Effector memory CD8-positive, alpha-beta T cell (primary cell): Measurements from ENCODE around the gene CHRNG.

Experiments
- ATAC-seq: fragments of 150-1000 bp; cut with Tn5 transposase; replicated peaks from 2 replicates; pipeline ENCODE4 v1.10.0; 2021; ENCODE audit warnings: mild to moderate bottlenecking, moderate library complexity
- DNase-seq, 3 experiments: peaks; one replicate each; pipeline ENCODE4 v3.0.0; 2021
- H3K27ac Mint-ChIP-seq, 2 donors: one replicate each; pipeline ENCODE4 v1.8.0; 2022; ENCODE audit warnings: mild to moderate bottlenecking in 2 of 2, mixed read lengths in 2 of 2, moderate library complexity in 2 of 2
- H3K27me3 Mint-ChIP-seq, 2 donors: one replicate each; pipeline ENCODE4 v1.8.0; 2022; ENCODE audit warnings: mixed read lengths in 2 of 2
- H3K36me3 Mint-ChIP-seq: one replicate; pipeline ENCODE4 v1.8.0; 2022; ENCODE audit warnings: mild to moderate bottlenecking, moderate library complexity, mixed read lengths; ENCODE audit not compliant: insufficient read depth
- H3K4me1 Mint-ChIP-seq, 2 donors: one replicate each; pipeline ENCODE4 v1.8.0; 2022; ENCODE audit warnings: low read depth in 2 of 2, mixed read lengths in 2 of 2
- H3K4me3 Mint-ChIP-seq, 2 donors: one replicate each; pipeline ENCODE4 v1.8.0; 2022; ENCODE audit warnings: mild to moderate bottlenecking in 2 of 2, mixed read lengths in 2 of 2, moderate library complexity in 2 of 2
- H3K9me3 Mint-ChIP-seq, 2 donors: one replicate each; pipeline ENCODE4 v1.8.0; 2022; ENCODE audit warnings: mixed read lengths in 2 of 2

The CHRNG gene

GRCh38 chr2:232592772-232593395 lies 53.4 kb downstream of the CHRNG start:
- Mint-ChIP-seq H3K4me3 (no peak overlapping the region), H3K9me3 (no peaks in the 10 kb centered on the region), H3K27ac (no peak overlapping the region), H3K4me1 (no peaks in the 10 kb centered on the region), H3K27me3 (no peaks in the 10 kb centered on the region), H3K36me3 (peaks cover 3% of the 10 kb centered on the region)
- ATAC-seq, result no peak
- no peak for DNase-seq

GRCh38 chr2:232593982-232594381 lies 54.5 kb downstream of the CHRNG start:
- Mint-ChIP-seq H3K4me3 (no peak overlapping the region), H3K4me1 (no peaks in the 10 kb centered on the region), H3K27me3 (no peaks in the 10 kb centered on the region), H3K27ac (no peak overlapping the region), H3K36me3 (peaks cover 3% of the 10 kb centered on the region), H3K9me3 (no peaks in the 10 kb centered on the region)
- ATAC-seq (no peak), DNase-seq (no peak)
